8988T (cell line): ENCODE measurements around the gene LTB.

Source experiments
- DNase-seq: peaks from one replicate; pipeline ENCODE4 v3.0.0; 2011

Gene LTB

GRCh38 chr6:31575335-31575901 lies 6.8 kb downstream of the LTB start, which contains the start of gene TNF:
TNF (plus strand) TSS chr6:31575565; CDS start chr6:31575742, 177 bp downstream.
- no peak for DNase-seq

GRCh38 chr6:31574106-31575061 lies 7.8 kb downstream of the LTB start:
- no peak for DNase-seq

- no peak for DNase-seq
Measured at GRCh38 chr6:31573239-31574105, 8.8 kb downstream of the LTB start.

GRCh38 chr6:31572041-31572911 lies 9.9 kb downstream of the LTB start, which contains the start of gene LTA:
LTA (plus strand) TSS chr6:31572289; CDS start chr6:31572743, 454 bp downstream.
- DNase-seq = no peak

GRCh38 chr6:31569861-31570536 lies 12.2 kb downstream of the LTB start:
- no peak for DNase-seq

- no peak for DNase-seq
Measured at GRCh38 chr6:31568537-31568961, 13.7 kb downstream of the LTB start.

- DNase-seq = no peak
Measured at GRCh38 chr6:31567531-31568370, 14.5 kb downstream of the LTB start.

GRCh38 chr6:31560697-31561058 lies 21.5 kb downstream of the LTB start:
- no peak for DNase-seq

- no peak for DNase-seq
Measured at GRCh38 chr6:31559958-31560696, 22.1 kb downstream of the LTB start.

GRCh38 chr6:31559606-31559957 lies 22.6 kb downstream of the LTB start:
- no peak for DNase-seq

GRCh38 chr6:31558631-31559500 lies 23.4 kb downstream of the LTB start:
- DNase-seq = no peak

GRCh38 chr6:31558318-31558625 lies 24.0 kb downstream of the LTB start:
- DNase-seq = no peak

GRCh38 chr6:31557443-31558317 lies 24.5 kb downstream of the LTB start:
- no peak for DNase-seq

GRCh38 chr6:31556307-31556706 lies 25.9 kb downstream of the LTB start:
- DNase-seq = no peak

- DNase-seq = peak; percentile 65
Measured at GRCh38 chr6:31551371-31551770, 30.9 kb downstream of the LTB start.

- no peak for DNase-seq
Measured at GRCh38 chr6:31548544-31548873, 33.7 kb downstream of the LTB start.

GRCh38 chr6:31547727-31548543 lies 34.3 kb downstream of the LTB start:
- DNase-seq = no peak
